ENCODE data around the gene SLC47A1.

DNA sequence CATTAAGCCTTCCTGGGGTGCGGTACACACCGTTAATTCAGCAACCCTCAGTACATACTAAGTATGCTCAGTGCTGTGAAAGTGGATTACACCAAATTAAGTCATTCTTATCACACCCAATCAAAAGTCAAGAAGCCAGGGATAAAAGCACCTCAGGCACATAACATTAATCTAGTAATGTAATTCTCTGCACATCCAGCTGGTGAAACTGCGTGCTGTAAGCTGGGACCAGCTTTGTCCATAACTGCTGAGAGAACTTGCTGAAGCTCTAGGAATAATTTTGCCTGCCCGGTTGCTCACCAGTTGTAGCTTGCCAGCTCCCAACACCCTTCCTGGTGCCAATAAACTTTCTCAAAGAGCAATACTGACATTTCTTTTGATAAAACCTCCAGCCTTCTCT is 44.9 kb downstream of the SLC47A1 start:
- no peak for TF ChIP-seq POLR2A (IDR thresholded peaks at IDR 0.05; ENCODE audit: low read depth)
- TF ChIP-seq, protein P1, sequence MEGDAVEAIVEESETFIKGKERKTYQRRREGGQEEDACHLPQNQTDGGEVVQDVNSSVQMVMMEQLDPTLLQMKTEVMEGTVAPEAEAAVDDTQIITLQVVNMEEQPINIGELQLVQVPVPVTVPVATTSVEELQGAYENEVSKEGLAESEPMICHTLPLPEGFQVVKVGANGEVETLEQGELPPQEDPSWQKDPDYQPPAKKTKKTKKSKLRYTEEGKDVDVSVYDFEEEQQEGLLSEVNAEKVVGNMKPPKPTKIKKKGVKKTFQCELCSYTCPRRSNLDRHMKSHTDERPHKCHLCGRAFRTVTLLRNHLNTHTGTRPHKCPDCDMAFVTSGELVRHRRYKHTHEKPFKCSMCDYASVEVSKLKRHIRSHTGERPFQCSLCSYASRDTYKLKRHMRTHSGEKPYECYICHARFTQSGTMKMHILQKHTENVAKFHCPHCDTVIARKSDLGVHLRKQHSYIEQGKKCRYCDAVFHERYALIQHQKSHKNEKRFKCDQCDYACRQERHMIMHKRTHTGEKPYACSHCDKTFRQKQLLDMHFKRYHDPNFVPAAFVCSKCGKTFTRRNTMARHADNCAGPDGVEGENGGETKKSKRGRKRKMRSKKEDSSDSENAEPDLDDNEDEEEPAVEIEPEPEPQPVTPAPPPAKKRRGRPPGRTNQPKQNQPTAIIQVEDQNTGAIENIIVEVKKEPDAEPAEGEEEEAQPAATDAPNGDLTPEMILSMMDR (IDR thresholded peaks at IDR 0.05) = no peak

Measured in esophagus muscularis mucosa (tissue), 3 donors.